Spinal cord (tissue), 10 donors: ENCODE results near the gene RRAGA. TPM values are rescaled to one million over a fixed set of nuclear protein-coding genes. Genes with fewer than 3 reads are reported as not detected.
"Not testable (repeated sequence)": the region's sequence is repeated elsewhere in the genome, so short reads cannot be mapped to it uniquely, and the experiment has no call there.

Source experiments
- DNase-seq, 6 donors: peaks; one replicate each; pipeline versions ENCODE4 v3.0.0 to v3.0.0-alpha.2; 2013 to 2015; ENCODE audit warnings: low spot score in 6 of 6, low read depth in 4 of 6
- H3K27ac ChIP-seq: one replicate; pipeline ENCODE4 v1.5.1; 2013; ENCODE audit warnings: low read depth, low read length, control low read depth
- H3K27me3 ChIP-seq: one replicate; pipeline ENCODE4 v1.6.1; 2013; ENCODE audit warnings: low read length; ENCODE audit not compliant: control insufficient read depth, insufficient read depth
- H3K36me3 ChIP-seq: one replicate; pipeline ENCODE4 v1.6.1; 2013; ENCODE audit warnings: low read length; ENCODE audit not compliant: control insufficient read depth, insufficient read depth
- H3K4me1 ChIP-seq: one replicate; pipeline ENCODE4 v1.6.1; 2013; ENCODE audit warnings: low read length; ENCODE audit not compliant: control insufficient read depth, insufficient read depth
- H3K4me3 ChIP-seq: one replicate; pipeline ENCODE4 v1.5.1; 2013; ENCODE audit warnings: low read depth, low read length, control low read depth
- H3K9me3 ChIP-seq: one replicate; pipeline ENCODE4 v1.6.1; 2013; ENCODE audit warnings: low read length; ENCODE audit not compliant: control insufficient read depth, insufficient read depth
- WGBS: methylation state at CpG from one replicate; pipeline ENCODE4 v1.1.5; 2013; ENCODE audit warnings: missing lambda C conversion rate; ENCODE audit not compliant: insufficient coverage; 5-methylcytosine and 5-hydroxymethylcytosine counted together
- polyA plus RNA-seq, 2 donors: library from polyadenylated mRNA; unstranded; fragments of 120-200 nt; gene quantifications; one replicate each; pipeline ENCODE4 v1.2.1, GENCODE V29; 2013; ENCODE audit not compliant: insufficient read length in 2 of 2
- small RNA-seq: library from RNA; depleted of rRNA; stranded (forward); fragments of <200 nt; gene quantifications from one replicate; pipeline ENCODE3, GENCODE V24; 2014; ENCODE audit warnings: low replicate concordance
- total RNA-seq, 2 donors: library from RNA; depleted of rRNA in 1 of 2; stranded (reverse); fragments of 120-200 nt in 1 of 2; fragments of >200 nt in 1 of 2; gene quantifications; one replicate each; pipeline versions ENCODE4 v1.2.3 to v1.2.4, GENCODE V29; 2013 to 2014
- donor health status: healthy.

The RRAGA gene
- total and polyA plus RNA-seq, 4 donors: 48.7 to 164 (median 111) TPM

DNA sequence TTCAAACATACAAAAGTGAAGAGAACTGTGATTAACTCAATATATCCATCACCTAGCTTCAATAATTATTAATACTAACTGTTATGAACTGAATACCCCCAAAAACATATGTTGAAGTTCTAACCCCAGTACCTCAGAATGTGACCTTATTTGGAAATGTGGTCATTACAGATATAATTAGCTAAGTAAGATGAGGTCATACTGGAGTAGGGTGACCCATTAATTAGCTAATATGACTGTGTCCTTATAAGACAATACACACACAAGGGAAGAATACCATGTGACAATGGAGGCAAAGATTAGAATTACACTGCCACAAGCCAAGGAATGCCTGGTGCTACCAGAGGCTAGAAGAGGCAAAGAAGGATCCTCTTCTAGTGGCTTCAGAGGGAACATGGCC, 7.8 kb downstream of the RRAGA start:
- H3K36me3 ChIP-seq: peaks cover 8% of the 10 kb centered on the region
- no peak overlapping the region for H3K4me3 ChIP-seq
- no peaks in the 10 kb centered on the region for H3K9me3 ChIP-seq
- peaks cover 1% of the 10 kb centered on the region for H3K4me1 ChIP-seq
- H3K27ac ChIP-seq: no peak overlapping the region
- DNase-seq: no peak
- H3K27me3 ChIP-seq: no peaks in the 10 kb centered on the region

DNA sequence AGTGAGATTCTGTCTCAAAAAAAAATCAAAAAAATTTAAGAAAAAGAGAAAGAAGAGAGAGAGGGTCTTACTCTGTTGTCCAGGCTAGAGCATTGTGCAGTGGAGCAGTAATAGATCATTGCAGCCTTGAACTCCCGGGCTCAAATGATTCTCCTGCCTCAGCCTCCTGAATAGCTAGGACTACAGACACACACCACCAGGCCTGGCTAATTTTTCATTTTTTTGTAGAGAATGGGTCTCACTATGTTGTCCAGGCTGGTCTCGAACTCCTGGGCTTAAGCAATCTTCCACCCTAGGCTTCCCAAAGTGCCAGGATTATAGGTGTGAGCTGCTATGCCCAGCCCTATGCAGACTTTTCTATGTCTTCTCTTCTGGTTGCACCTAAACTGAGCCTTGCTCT, 25.0 kb downstream of the RRAGA start:
- DNase-seq: no peak
- Histone ChIP-seq H3K4me3 (no peak overlapping the region), H3K36me3 (peaks cover 52% of the 10 kb centered on the region), H3K4me1 (no peaks in the 10 kb centered on the region), H3K27me3 (no peaks in the 10 kb centered on the region), H3K27ac (no peak overlapping the region), H3K9me3 (peaks cover 1% of the 10 kb centered on the region)
- 100% methylated on average over 1 of the region's 2 CpGs for WGBS

DNA sequence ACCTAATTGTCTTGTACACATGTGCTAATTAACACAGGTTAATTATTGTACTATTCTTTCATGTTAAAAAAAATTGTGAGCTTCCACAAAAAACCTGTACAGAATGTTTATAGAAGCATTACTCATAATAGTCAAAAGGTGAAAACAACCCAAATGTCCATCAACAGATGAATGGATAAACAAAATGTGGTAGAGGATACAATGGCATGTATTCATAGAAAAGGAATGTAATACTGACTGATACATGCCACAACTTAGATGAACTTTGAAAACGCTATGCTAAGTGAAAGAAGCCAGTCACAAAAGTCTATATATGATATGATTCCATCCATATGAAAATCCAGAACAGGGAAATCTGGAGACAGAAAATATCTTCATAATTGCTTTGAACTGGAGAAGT, 25.6 kb downstream of the RRAGA start:
- Histone ChIP-seq H3K4me3 (no peak overlapping the region), H3K27ac (no peak overlapping the region), H3K36me3 (peaks cover 51% of the 10 kb centered on the region), H3K27me3 (no peaks in the 10 kb centered on the region), H3K9me3 (peaks cover 1% of the 10 kb centered on the region), H3K4me1 (no peaks in the 10 kb centered on the region)
- no peak for DNase-seq
- no CpG with 5 or more reads among the region's 1 CpG for WGBS

DNA sequence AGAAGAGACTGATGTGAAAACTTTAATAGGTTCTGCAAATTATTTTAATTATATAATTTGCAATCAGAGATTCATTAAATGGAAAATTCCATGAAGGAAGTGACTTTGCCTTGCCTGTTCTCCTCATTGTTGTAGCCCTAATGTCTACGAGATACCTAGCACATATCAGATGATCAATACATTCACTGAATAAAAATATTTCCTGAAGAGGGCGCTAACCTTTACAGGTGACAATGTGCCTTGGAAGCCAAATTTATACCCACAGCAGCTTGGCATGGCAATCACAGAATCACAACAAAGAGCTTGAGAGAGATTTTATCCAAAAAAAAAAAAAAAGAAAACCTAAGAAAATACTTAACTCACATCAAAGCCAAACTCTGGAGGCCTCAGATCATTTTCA, 36.1 kb downstream of the RRAGA start:
- DNase-seq: peak in 1 of 6 donors; percentile 49
- WGBS: no CpG with 5 or more reads among the region's 2 CpGs
- H3K27ac ChIP-seq: no peak overlapping the region

DNA sequence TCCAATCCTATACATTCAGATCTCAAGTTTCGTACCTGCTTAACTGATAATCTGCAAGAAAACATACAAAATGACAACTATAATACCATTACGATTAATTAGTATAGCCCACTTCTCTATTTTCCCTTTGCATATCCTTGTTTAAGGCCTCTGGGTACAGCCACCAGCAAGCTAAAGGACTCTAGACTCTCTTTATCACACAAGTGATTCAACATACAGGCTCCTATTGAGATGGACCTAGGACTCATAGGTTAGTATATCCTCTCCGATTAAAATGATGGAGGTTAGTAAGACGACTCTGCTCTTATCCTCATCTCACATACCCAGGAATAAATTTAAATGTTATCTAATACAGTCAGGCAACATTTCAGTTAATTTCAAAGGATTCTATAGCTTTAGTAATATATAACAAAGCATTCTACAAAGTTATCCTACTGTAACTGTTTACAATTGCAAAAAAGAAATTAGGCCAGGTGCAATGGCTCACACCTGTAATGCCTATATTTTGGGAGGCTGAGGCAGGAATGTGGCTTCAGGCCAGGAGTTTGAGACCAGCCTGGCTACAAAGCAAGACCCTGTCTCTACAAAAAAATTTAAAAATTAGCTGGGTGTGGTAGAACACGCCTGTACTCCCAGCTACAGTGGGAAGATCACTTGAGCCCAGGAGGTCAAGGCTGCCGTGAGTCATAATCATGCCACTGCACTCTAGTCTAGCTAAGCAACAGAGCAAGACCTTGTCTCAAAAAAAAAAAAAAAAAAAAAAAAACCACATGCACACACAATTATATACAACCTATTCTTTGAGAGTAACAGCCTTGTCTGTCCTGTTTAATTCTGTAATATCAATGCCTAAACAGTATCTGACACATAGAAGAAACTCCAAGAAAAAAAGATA, 38.1 kb downstream of the RRAGA start:
- no peak for DNase-seq
- Histone ChIP-seq H3K36me3 (peaks cover 50% of the 10 kb centered on the region), H3K9me3 (no peaks in the 10 kb centered on the region), H3K4me3 (no peak overlapping the region), H3K27ac (no peak overlapping the region), H3K4me1 (no peaks in the 10 kb centered on the region), H3K27me3 (no peaks in the 10 kb centered on the region)
- 100% methylated on average over 1 of the region's 6 CpGs for WGBS

More for the DNA sequence above, 36.1 kb downstream of the RRAGA start:
- no peaks in the 10 kb centered on the region for H3K4me1 ChIP-seq
- peaks cover 41% of the 10 kb centered on the region for H3K36me3 ChIP-seq
- H3K9me3 ChIP-seq: no peaks in the 10 kb centered on the region
- H3K27me3 ChIP-seq: no peaks in the 10 kb centered on the region
- H3K4me3 ChIP-seq: no peak overlapping the region

DNA sequence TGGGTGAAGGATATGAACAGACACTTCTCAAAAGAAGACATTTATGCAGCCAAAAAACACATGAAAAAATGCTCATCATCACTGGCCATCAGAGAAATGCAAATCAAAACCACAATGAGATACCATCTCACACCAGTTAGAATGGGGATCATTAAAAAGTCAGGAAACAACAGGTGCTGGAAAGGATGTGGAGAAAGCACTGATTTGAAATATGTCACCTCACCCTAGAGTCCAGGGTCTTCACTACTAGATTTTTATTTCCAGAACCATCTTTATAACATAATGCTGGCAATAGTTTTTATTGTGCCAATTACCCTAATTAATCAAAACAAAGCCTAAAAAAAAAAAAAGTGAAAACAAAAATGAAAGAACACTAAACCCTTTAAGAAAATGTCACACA, 48.2 kb downstream of the RRAGA start:
- H3K9me3 ChIP-seq, H3K27ac ChIP-seq, H3K27me3 ChIP-seq, H3K4me3 ChIP-seq, DNase-seq: not testable (repeated sequence)
- H3K4me1 ChIP-seq: peaks cover 13% of the 10 kb centered on the region
- peaks cover 23% of the 10 kb centered on the region for H3K36me3 ChIP-seq

Small RNAs within 50 kb of the gene (small RNA-seq; reads per million reads assigned to genes)
- gene RF00019: not detected
- gene RNU6-264P: not detected
- 10.4 reads per million, percentile 96 among the genes with 10 or more reads in this experiment for gene SCARNA8

Other genes starting within 250 kb of the RRAGA start
- under 1 TPM; 0.10 to 0.17 TPM for gene SAXO1, start 16.2 kb upstream of the RRAGA start, total RNA-seq
- gene SAXO1, start 16.2 kb upstream of the RRAGA start, polyA plus RNA-seq: under 1 TPM; 0.08 to 0.20 TPM
- gene HAUS6, start 53.5 kb downstream of the RRAGA start, total RNA-seq: 10 to 100 TPM; 20.3 to 24.6 TPM
- gene HAUS6, start 53.5 kb downstream of the RRAGA start, polyA plus RNA-seq: 10 to 100 TPM; 15.3 to 23.9 TPM
- 10 to 100 TPM; 24.2 to 40.2 TPM for gene PLIN2, start 78.1 kb downstream of the RRAGA start, total RNA-seq
- 10 to 100 TPM; 20.0 to 23.3 TPM for gene PLIN2, start 78.1 kb downstream of the RRAGA start, polyA plus RNA-seq
- gene DENND4C, start 181.3 kb downstream of the RRAGA start, total RNA-seq: 10 to 100 TPM; 61.0 to 90.2 TPM
- gene DENND4C, start 181.3 kb downstream of the RRAGA start, polyA plus RNA-seq: 10 to 100 TPM; 25.7 to 29.1 TPM